HepG2 (cell line): ENCODE measurements around the gene NTN5. TPM values are rescaled to one million over a fixed set of nuclear protein-coding genes. Genes with fewer than 3 reads are reported as not detected.

Experiments used
- GTF2F1 ChIP-seq: fragments of 150-350 bp; IDR thresholded peaks from 2 replicates; pipeline ENCODE4 v1.6.1; 2014; ENCODE audit warnings: low read length
- HDAC2 ChIP-seq: sonication (generic); formaldehyde crosslinking; IDR thresholded peaks from 2 replicates; pipeline ENCODE4 v1.4.0; 2020; ENCODE audit warnings: missing genetic modification reagents
- NCOA1 ChIP-seq: sonication (generic); formaldehyde crosslinking; IDR thresholded peaks from 2 replicates; pipeline ENCODE4 v1.9.0; 2021; ENCODE audit warnings: missing genetic modification reagents
- PLRG1 ChIP-seq: fragments of 450-650 bp; conservative IDR thresholded peaks from 2 replicates; pipeline ENCODE4 v1.6.1; 2016
- SOX5 ChIP-seq: IDR thresholded peaks from 2 replicates; pipeline ENCODE4 v1.6.1; 2016; ENCODE audit warnings: borderline replicate concordance
- SP1 ChIP-seq, 2 experiments: fragments of 450-650 bp in 1 of 2; sonication (generic) in 1 of 2; formaldehyde crosslinking in 1 of 2; IDR thresholded peaks; 2 replicates each; pipeline versions ENCODE4 v1.4.0 to v1.6.1; 2016 to 2020; ENCODE audit warnings: missing genetic modification reagents in 1 of 2
- TEAD3 ChIP-seq: optimal IDR thresholded peaks from 2 replicates; pipeline ENCODE3; 2016; ENCODE audit warnings: borderline replicate concordance
- TOPORS ChIP-seq: sonication (generic); formaldehyde crosslinking; IDR thresholded peaks from 2 replicates; pipeline ENCODE4 v1.8.0; 2023; ENCODE audit warnings: mild to moderate bottlenecking, missing genetic modification reagents
- ZNF138 ChIP-seq: sonication (generic); formaldehyde crosslinking; IDR thresholded peaks from 2 replicates; pipeline ENCODE4 v1.5.0; 2020; ENCODE audit warnings: mild to moderate bottlenecking, low read depth, missing genetic modification reagents
- ZNF672 ChIP-seq: sonication (generic); formaldehyde crosslinking; IDR thresholded peaks from 2 replicates; pipeline ENCODE4 v1.8.1; 2022; ENCODE audit warnings: missing genetic modification reagents
- ZNF850 ChIP-seq: sonication (generic); formaldehyde crosslinking; conservative IDR thresholded peaks from 2 replicates; pipeline ENCODE4 v1.9.0; 2021; ENCODE audit warnings: mild to moderate bottlenecking, missing genetic modification reagents
- polyA plus RNA-seq, 8 experiments: library from polyadenylated mRNA; depleted of rRNA in 3 of 8; stranded (reverse) in 7 of 8; unstranded in 1 of 8; fragments of >200 nt; fragmentation: Illumina TruSeq in 4 of 8; extraction: Trizol in 4 of 8; gene quantifications; 2 replicates each; pipeline versions ENCODE4 v1.2.1 to v1.2.3, GENCODE V29; 2011 to 2016; ENCODE audit warnings: low read depth in 4 of 8, missing spikeins in 1 of 8, mixed read lengths in 1 of 8; ENCODE audit not compliant: insufficient read depth in 1 of 8
- total RNA-seq, 5 experiments: library from RNA; depleted of rRNA; stranded (reverse); fragments of >200 nt; fragmentation: Illumina TruSeq; extraction: Trizol; gene quantifications; 2 replicates each; pipeline ENCODE4 v1.2.3, GENCODE V29; 2016; ENCODE audit warnings: low read depth in 1 of 5
- TF ChIP-seq, protein P1 (sequence below): IDR thresholded peaks from 2 replicates; pipeline ENCODE4 v1.6.1; 2016; ENCODE audit warnings: low read depth, control low read depth
- TF ChIP-seq, protein P2 (sequence below): sonication (generic); formaldehyde crosslinking; IDR thresholded peaks from 2 replicates; pipeline ENCODE4 v1.8.0; 2022; ENCODE audit warnings: mild to moderate bottlenecking, missing genetic modification reagents; ENCODE audit not compliant: insufficient replicate concordance
- TF ChIP-seq, protein P3 (sequence below): sonication (generic); formaldehyde crosslinking; IDR thresholded peaks from 2 replicates; pipeline ENCODE4 v1.5.0; 2020; ENCODE audit warnings: missing genetic modification reagents
- TF ChIP-seq, protein P4 (sequence below): sonication (generic); formaldehyde crosslinking; IDR thresholded peaks from 2 replicates; pipeline ENCODE4 v1.4.0; 2020; ENCODE audit warnings: missing genetic modification reagents
- TF ChIP-seq, protein P5 (sequence below): sonication (generic); formaldehyde crosslinking; IDR thresholded peaks from 2 replicates; pipeline ENCODE4 v1.4.0; 2020; ENCODE audit warnings: missing genetic modification reagents
- TF ChIP-seq, protein P6 (sequence below), 2 experiments: fragments of 450-650 bp in 1 of 2; sonication (generic) in 1 of 2; formaldehyde crosslinking; IDR thresholded peaks; 2 replicates each; pipeline versions ENCODE4 v1.5.0 to v1.8.0; 2020 to 2022; ENCODE audit warnings: mild to moderate bottlenecking in 1 of 2, missing genetic modification reagents in 1 of 2
- TF ChIP-seq, protein P7 (sequence below): sonication (generic); formaldehyde crosslinking; IDR thresholded peaks from 2 replicates; pipeline ENCODE4 v1.5.1; 2020; ENCODE audit warnings: missing genetic modification reagents, mild to moderate bottlenecking, borderline replicate concordance

NTN5 gene
- total and polyA plus RNA-seq, 2 of the 13 experiments (the other 11 are each of a cell fraction or from before 2014, with no cell fraction given): 0.05 TPM; not detected in 1

DNA sequence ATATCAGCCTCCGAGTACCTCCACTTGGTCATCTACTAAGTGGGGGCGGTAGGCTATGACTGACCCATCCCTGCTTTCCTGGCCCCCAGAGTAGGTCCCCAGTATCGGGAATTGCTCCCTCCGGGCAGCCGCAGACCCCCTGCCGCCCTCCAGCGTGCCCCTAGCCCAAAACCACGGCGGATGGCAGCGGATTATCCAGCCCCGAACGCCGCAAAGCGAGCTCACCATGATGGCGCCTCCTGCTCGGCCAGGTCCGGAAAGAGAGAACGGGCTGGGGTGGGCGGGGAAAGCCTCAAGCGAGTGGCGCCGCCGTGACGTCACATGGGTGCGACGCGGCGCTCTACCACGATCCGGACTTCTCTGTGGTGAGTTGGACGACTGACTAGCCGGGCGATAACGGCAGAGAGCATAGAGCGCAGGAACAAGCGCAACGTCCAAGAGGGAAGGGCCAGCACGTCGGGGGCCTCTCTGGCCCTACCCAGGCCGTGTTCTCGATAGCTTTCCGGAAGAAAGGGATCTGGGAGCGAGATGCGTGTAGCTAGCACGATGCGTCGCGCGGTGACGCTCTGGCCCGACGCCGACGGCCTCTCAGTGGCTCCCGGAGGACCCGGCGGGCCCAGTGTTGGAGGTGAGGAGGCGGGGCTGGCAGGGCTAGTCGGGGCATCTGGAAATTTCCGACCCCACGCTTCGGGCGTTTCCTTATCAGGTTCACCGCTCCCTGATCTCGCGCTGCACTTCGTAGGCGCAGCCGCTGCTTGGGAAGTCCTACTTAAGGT lies 53.7 kb downstream of the NTN5 start, which contains the start of the genes RPL18 and SPHK2 (continued):
- TF ChIP-seq, protein P1, sequence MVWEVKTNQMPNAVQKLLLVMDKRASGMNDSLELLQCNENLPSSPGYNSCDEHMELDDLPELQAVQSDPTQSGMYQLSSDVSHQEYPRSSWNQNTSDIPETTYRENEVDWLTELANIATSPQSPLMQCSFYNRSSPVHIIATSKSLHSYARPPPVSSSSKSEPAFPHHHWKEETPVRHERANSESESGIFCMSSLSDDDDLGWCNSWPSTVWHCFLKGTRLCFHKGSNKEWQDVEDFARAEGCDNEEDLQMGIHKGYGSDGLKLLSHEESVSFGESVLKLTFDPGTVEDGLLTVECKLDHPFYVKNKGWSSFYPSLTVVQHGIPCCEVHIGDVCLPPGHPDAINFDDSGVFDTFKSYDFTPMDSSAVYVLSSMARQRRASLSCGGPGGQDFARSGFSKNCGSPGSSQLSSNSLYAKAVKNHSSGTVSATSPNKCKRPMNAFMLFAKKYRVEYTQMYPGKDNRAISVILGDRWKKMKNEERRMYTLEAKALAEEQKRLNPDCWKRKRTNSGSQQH (CRISPR knock-in tag): peak; percentile 83; the same call in 1 of the 2 replicates
- TF ChIP-seq, protein P2, sequence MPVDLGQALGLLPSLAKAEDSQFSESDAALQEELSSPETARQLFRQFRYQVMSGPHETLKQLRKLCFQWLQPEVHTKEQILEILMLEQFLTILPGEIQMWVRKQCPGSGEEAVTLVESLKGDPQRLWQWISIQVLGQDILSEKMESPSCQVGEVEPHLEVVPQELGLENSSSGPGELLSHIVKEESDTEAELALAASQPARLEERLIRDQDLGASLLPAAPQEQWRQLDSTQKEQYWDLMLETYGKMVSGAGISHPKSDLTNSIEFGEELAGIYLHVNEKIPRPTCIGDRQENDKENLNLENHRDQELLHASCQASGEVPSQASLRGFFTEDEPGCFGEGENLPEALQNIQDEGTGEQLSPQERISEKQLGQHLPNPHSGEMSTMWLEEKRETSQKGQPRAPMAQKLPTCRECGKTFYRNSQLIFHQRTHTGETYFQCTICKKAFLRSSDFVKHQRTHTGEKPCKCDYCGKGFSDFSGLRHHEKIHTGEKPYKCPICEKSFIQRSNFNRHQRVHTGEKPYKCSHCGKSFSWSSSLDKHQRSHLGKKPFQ (CRISPR knock-in tag): peak; percentile 87
- TF ChIP-seq ZNF138 (CRISPR knock-in tag) (peak; percentile 87; the same call in 1 of the 2 replicates), TOPORS (CRISPR knock-in tag) (peak; percentile 34; the same call in 1 of the 2 replicates), PLRG1 (no peak), SOX5 (CRISPR knock-in tag) (peak; percentile 72), TEAD3 (CRISPR knock-in tag) (peak; percentile 78), SP1 (IDR thresholded peaks at IDR 0.05) (no peak), SP1 (CRISPR knock-in tag; IDR thresholded peaks at IDR 0.05) (peak; percentile 97), GTF2F1 (peak; percentile 85), ZNF672 (CRISPR knock-in tag) (peak; percentile 86), HDAC2 (peak; percentile 78), NCOA1 (CRISPR knock-in tag) (no peak), ZNF850 (CRISPR knock-in tag) (0 out of 2 replicates have a peak, but pooled peaks have one; percentile 63)
- TF ChIP-seq, protein P3, sequence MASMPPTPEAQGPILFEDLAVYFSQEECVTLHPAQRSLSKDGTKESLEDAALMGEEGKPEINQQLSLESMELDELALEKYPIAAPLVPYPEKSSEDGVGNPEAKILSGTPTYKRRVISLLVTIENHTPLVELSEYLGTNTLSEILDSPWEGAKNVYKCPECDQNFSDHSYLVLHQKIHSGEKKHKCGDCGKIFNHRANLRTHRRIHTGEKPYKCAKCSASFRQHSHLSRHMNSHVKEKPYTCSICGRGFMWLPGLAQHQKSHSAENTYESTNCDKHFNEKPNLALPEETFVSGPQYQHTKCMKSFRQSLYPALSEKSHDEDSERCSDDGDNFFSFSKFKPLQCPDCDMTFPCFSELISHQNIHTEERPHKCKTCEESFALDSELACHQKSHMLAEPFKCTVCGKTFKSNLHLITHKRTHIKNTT (CRISPR knock-in tag): no peak
- TF ChIP-seq, protein P4, sequence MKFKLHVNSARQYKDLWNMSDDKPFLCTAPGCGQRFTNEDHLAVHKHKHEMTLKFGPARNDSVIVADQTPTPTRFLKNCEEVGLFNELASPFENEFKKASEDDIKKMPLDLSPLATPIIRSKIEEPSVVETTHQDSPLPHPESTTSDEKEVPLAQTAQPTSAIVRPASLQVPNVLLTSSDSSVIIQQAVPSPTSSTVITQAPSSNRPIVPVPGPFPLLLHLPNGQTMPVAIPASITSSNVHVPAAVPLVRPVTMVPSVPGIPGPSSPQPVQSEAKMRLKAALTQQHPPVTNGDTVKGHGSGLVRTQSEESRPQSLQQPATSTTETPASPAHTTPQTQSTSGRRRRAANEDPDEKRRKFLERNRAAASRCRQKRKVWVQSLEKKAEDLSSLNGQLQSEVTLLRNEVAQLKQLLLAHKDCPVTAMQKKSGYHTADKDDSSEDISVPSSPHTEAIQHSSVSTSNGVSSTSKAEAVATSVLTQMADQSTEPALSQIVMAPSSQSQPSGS (CRISPR knock-in tag): peak; percentile 94
- TF ChIP-seq, protein P5, sequence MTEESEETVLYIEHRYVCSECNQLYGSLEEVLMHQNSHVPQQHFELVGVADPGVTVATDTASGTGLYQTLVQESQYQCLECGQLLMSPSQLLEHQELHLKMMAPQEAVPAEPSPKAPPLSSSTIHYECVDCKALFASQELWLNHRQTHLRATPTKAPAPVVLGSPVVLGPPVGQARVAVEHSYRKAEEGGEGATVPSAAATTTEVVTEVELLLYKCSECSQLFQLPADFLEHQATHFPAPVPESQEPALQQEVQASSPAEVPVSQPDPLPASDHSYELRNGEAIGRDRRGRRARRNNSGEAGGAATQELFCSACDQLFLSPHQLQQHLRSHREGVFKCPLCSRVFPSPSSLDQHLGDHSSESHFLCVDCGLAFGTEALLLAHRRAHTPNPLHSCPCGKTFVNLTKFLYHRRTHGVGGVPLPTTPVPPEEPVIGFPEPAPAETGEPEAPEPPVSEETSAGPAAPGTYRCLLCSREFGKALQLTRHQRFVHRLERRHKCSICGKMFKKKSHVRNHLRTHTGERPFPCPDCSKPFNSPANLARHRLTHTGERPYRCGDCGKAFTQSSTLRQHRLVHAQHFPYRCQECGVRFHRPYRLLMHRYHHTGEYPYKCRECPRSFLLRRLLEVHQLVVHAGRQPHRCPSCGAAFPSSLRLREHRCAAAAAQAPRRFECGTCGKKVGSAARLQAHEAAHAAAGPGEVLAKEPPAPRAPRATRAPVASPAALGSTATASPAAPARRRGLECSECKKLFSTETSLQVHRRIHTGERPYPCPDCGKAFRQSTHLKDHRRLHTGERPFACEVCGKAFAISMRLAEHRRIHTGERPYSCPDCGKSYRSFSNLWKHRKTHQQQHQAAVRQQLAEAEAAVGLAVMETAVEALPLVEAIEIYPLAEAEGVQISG (CRISPR knock-in tag): peak; percentile 100
- TF ChIP-seq, protein P6, sequence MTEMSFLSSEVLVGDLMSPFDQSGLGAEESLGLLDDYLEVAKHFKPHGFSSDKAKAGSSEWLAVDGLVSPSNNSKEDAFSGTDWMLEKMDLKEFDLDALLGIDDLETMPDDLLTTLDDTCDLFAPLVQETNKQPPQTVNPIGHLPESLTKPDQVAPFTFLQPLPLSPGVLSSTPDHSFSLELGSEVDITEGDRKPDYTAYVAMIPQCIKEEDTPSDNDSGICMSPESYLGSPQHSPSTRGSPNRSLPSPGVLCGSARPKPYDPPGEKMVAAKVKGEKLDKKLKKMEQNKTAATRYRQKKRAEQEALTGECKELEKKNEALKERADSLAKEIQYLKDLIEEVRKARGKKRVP (CRISPR knock-in tag; IDR thresholded peaks at IDR 0.05): peak in 1 of 2 experiments; percentile 79; a peak in 2 of 4 replicates
- TF ChIP-seq, protein P7, sequence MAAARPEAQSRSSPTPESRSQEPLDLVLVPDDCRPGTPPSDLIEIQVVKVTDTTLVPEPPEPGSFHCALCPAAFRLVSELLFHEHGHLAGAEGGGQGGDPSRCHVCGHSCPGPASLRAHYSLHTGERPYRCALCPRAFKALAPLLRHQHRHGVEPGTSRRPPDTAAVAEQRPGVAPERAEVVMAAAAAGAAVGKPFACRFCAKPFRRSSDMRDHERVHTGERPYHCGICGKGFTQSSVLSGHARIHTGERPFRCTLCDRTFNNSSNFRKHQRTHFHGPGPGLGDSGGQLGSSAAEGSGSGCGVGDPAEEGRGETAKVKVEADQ: peak; percentile 83; the same call in 1 of the 2 replicates
